IMR-90 (cell line): ENCODE results near the gene TMPRSS11E. TPM values are rescaled to one million over a fixed set of nuclear protein-coding genes. Genes with fewer than 3 reads are reported as not detected.
"Not testable (repeated sequence)": the region's sequence is repeated elsewhere in the genome, so short reads cannot be mapped to it uniquely, and the experiment has no call there.

Source experiments
- ATAC-seq: fragments of 200-7000 bp; cut with Tn5 transposase; 2 replicates; pipeline ENCODE4 v1.9.1; 2020; ENCODE audit warnings: low read depth, mild to moderate bottlenecking, moderate library complexity
- BruUV-seq: library from RNA; stranded (reverse); fragments of 400-500 nt; replicated peaks from 2 replicates; lab custom pipeline; 2021; lab: Mats Ljungman, UMichigan
- CTCF ChIA-PET: fragments of 300-600 bp; formaldehyde crosslinking; extraction: SDS; loops from one replicate; lab custom pipeline; 2021; ENCODE audit warnings: antibody characterized with exemption; lab: Yijun Ruan, JAX
- POLR2A ChIA-PET: fragments of 300-600 bp; sonication (Branson Sonifier 250); formaldehyde crosslinking; loops from one replicate; lab custom pipeline; 2022; ENCODE audit warnings: antibody characterized with exemption; ENCODE audit not compliant: unreplicated experiment; lab: Charles Lee
- DNase-seq: peaks from one replicate; pipeline ENCODE4 v3.0.0; 2013
- H2AFZ ChIP-seq: replicated peaks from 2 replicates; pipeline ENCODE3; 2013; ENCODE audit warnings: low read length, mild to moderate bottlenecking; ENCODE audit not compliant: poor library complexity
- H2AK5ac ChIP-seq: 2 replicates; pipeline ENCODE4 v1.6.1; 2013; ENCODE audit warnings: low read depth, low read length, inconsistent platforms
- H2AK9ac ChIP-seq: replicated peaks from 2 replicates; pipeline ENCODE3; 2013; ENCODE audit warnings: mild to moderate bottlenecking, low read depth, low read length, moderate library complexity; ENCODE audit not compliant: poor library complexity
- H2BK120ac ChIP-seq: 2 replicates; pipeline ENCODE4 v1.6.1; 2013; ENCODE audit warnings: low read depth, low read length, inconsistent platforms
- H2BK15ac ChIP-seq: 3 replicates; pipeline ENCODE4 v1.6.1; 2013; ENCODE audit warnings: low read depth, low read length, inconsistent platforms
- H2BK20ac ChIP-seq: 2 replicates; pipeline ENCODE4 v1.6.1; 2013; ENCODE audit warnings: low read depth, mild to moderate bottlenecking, inconsistent platforms, low read length, moderate library complexity
- H2BK5ac ChIP-seq: 2 replicates; pipeline ENCODE4 v1.6.1; 2013; ENCODE audit warnings: mild to moderate bottlenecking, low read depth, low read length, inconsistent platforms; ENCODE audit not compliant: poor library complexity, severe bottlenecking
- H3K14ac ChIP-seq: replicated peaks from 2 replicates; pipeline ENCODE4 v1.6.1; 2013; ENCODE audit warnings: low read depth, low read length, inconsistent platforms
- H3K18ac ChIP-seq: 2 replicates; pipeline ENCODE4 v1.6.1; 2013; ENCODE audit warnings: low read depth, low read length, control low read depth
- H3K23ac ChIP-seq: 2 replicates; pipeline ENCODE4 v1.6.1; 2013; ENCODE audit warnings: low read depth, low read length, inconsistent platforms
- H3K27ac ChIP-seq: 2 replicates; pipeline ENCODE4 v1.5.1; 2013; ENCODE audit warnings: mild to moderate bottlenecking, control low read depth, low read length; ENCODE audit not compliant: insufficient read depth
- H3K27me3 ChIP-seq: 2 replicates; pipeline ENCODE4 v1.6.1; 2013; ENCODE audit warnings: low read length; ENCODE audit not compliant: control insufficient read depth, insufficient read depth
- H3K36me3 ChIP-seq: 2 replicates; pipeline ENCODE4 v1.6.1; 2013; ENCODE audit warnings: low read length, mixed read lengths; ENCODE audit not compliant: control insufficient read depth, insufficient read depth
- H3K4ac ChIP-seq: 2 replicates; pipeline ENCODE4 v1.6.1; 2013; ENCODE audit warnings: low read depth, low read length, inconsistent platforms
- H3K4me1 ChIP-seq: 2 replicates; pipeline ENCODE4 v1.6.1; 2013; ENCODE audit warnings: low read length, mixed read lengths; ENCODE audit not compliant: control insufficient read depth, insufficient read depth
- H3K4me2 ChIP-seq: 2 replicates; pipeline ENCODE4 v1.6.1; 2013; ENCODE audit warnings: low read depth, mild to moderate bottlenecking, control low read depth, low read length, moderate library complexity
- H3K4me3 ChIP-seq: 2 replicates; pipeline ENCODE4 v1.5.1; 2013; ENCODE audit warnings: low read depth, mild to moderate bottlenecking, control low read depth, low read length, moderate library complexity; ENCODE audit not compliant: insufficient read depth
- H3K56ac ChIP-seq: 2 replicates; pipeline ENCODE4 v1.6.1; 2013; ENCODE audit warnings: low read length, inconsistent platforms; ENCODE audit not compliant: insufficient read depth; ENCODE audit errors: extremely low read depth
- H3K79me1 ChIP-seq, 2 experiments: 2 replicates each; pipeline ENCODE4 v1.6.1; 2013; ENCODE audit warnings: low read length in 2 of 2, inconsistent platforms in 1 of 2, low read depth in 1 of 2
- H3K9ac ChIP-seq: 2 replicates; pipeline ENCODE4 v1.6.1; 2013; ENCODE audit warnings: low read depth, low read length, control low read depth
- H3K9me1 ChIP-seq: 2 replicates; pipeline ENCODE4 v1.6.1; 2013; ENCODE audit warnings: low read length, inconsistent platforms; ENCODE audit not compliant: insufficient read depth
- H3K9me3 ChIP-seq: 2 replicates; pipeline ENCODE4 v1.6.1; 2013; ENCODE audit warnings: low read length; ENCODE audit not compliant: control insufficient read depth, insufficient read depth
- H4K20me1 ChIP-seq: 2 replicates; pipeline ENCODE4 v1.6.1; 2013; ENCODE audit warnings: low read length, inconsistent platforms; ENCODE audit not compliant: insufficient read depth
- H4K5ac ChIP-seq: 2 replicates; pipeline ENCODE4 v1.6.1; 2013; ENCODE audit warnings: mild to moderate bottlenecking, low read depth, low read length, control low read depth
- H4K8ac ChIP-seq, 2 experiments: 2 replicates each; pipeline ENCODE4 v1.6.1; 2013; ENCODE audit warnings: low read depth in 2 of 2, low read length in 2 of 2, control low read depth in 1 of 2, inconsistent platforms in 1 of 2
- H4K91ac ChIP-seq: 2 replicates; pipeline ENCODE4 v1.6.1; 2013; ENCODE audit warnings: low read depth, low read length, inconsistent platforms; ENCODE audit not compliant: insufficient read depth
- WGBS, 2 experiments: methylation state at CpG; one replicate each; pipeline versions ENCODE4 v1.1.5 to v1.1.7; 2013; ENCODE audit warnings: missing lambda C conversion rate in 2 of 2; ENCODE audit not compliant: insufficient read length in 1 of 2; ENCODE audit errors: extremely low coverage in 2 of 2; 5-methylcytosine and 5-hydroxymethylcytosine counted together
- dilution Hi-C: fragments of 300-500 bp; cut with HindIII; formaldehyde crosslinking; loops from one replicate; pipeline ENCODE4 v1.14.3; 2018; ENCODE audit warnings: low sequenced_read_pairs; ENCODE audit not compliant: unreplicated experiment
- in situ Hi-C: fragments of 300-500 bp; cut with MboI; formaldehyde crosslinking; loops from 3 replicates; pipeline ENCODE4 v1.14.3; 2019; ENCODE audit warnings: low sequenced_read_pairs, inconsistent platforms, mixed read lengths
- intact Hi-C: fragments of 100-400 bp; cut with micrococcal nuclease; formaldehyde crosslinking; loops from 2 replicates; pipeline ENCODE4 v1.10.0; 2022
- polyA plus RNA-seq, 3 experiments: library from polyadenylated mRNA; depleted of rRNA; stranded (reverse); fragments of >200 nt; gene quantifications; 2 replicates each; pipeline ENCODE4 v1.2.3, GENCODE V29; 2012; ENCODE audit warnings: low replicate concordance in 1 of 3
- total RNA-seq: library from RNA; depleted of rRNA; stranded (reverse); fragments of >200 nt; gene quantifications from 2 replicates; pipeline ENCODE4 v1.2.3, GENCODE V29; 2012

TMPRSS11E gene
- total and polyA plus RNA-seq, 2 of the 4 experiments (the other 2 are of a cell fraction), result not detected

- H2AK9ac ChIP-seq, H3K36me3 ChIP-seq, H3K56ac ChIP-seq, H3K4me3 ChIP-seq, H2BK20ac ChIP-seq, H2BK5ac ChIP-seq, H2BK120ac ChIP-seq, POLR2A ChIA-PET, H3K27ac ChIP-seq, H4K20me1 ChIP-seq, H2AFZ ChIP-seq, H4K8ac ChIP-seq, H3K9me1 ChIP-seq, H3K14ac ChIP-seq, H3K9me3 ChIP-seq, CTCF ChIA-PET, in situ Hi-C loops, H3K4me2 ChIP-seq, H3K18ac ChIP-seq, H2AK5ac ChIP-seq, H3K9ac ChIP-seq, DNase-seq, H3K27me3 ChIP-seq, H4K5ac ChIP-seq, H2BK15ac ChIP-seq, H3K23ac ChIP-seq, ATAC-seq, H3K4me1 ChIP-seq, dilution Hi-C loops, intact Hi-C loops, H3K79me1 ChIP-seq, BruUV-seq, H3K4ac ChIP-seq, H4K91ac ChIP-seq: not testable (repeated sequence)
- WGBS, 2 experiments, result 54% methylated on average over 3 of the region's 13 CpGs; no CpG with 5 or more reads in 1 of the 2 experiments
Measured at GRCh38 chr4:68405718-68406478, 41.4 kb upstream of the TMPRSS11E start.
